ENCODE results near the gene KIF16B.

DNA sequence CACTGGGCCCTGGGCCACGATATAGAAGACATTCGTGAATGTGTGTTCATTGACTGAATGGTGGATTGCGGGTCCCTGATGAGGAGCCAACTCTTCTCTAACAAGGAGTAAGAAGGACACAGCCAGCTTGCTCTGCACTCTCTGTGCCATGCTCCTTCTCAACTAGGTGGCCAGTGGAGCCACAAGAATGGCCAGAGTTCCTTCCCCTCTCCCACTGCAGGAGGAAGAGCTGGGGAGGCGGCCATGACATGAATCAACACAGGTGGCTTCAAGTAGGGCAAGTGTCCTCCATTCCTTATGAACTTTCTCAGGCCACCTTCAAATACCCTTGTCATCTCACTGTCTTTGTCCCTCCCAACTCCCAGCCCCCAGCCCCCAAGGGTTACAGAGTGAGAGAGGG, 305.7 kb downstream of the KIF16B start:
- TF ChIP-seq YY1 (IDR thresholded peaks at IDR 0.05; ENCODE audit: insufficient read depth, insufficient replicate concordance, low read depth, low read length) (no peak), ZFX (CRISPR knock-in tag; IDR thresholded peaks at IDR 0.05; ENCODE audit: low read depth) (no peak), TCF12 (IDR thresholded peaks at IDR 0.05) (no peak), TCF12 (CRISPR knock-in tag; IDR thresholded peaks at IDR 0.05) (no peak), ZNF3 (CRISPR knock-in tag; IDR thresholded peaks at IDR 0.05) (no peak), AKAP8 (CRISPR knock-in tag; IDR thresholded peaks at IDR 0.05) (no peak), JUND (CRISPR knock-in tag; IDR thresholded peaks at IDR 0.05) (no peak), ELF1 (CRISPR knock-in tag; IDR thresholded peaks at IDR 0.05) (no peak), FOXK1 (CRISPR knock-in tag; IDR thresholded peaks at IDR 0.05; ENCODE audit: borderline replicate concordance, low read depth) (no peak)
- TF ChIP-seq, protein P1, sequence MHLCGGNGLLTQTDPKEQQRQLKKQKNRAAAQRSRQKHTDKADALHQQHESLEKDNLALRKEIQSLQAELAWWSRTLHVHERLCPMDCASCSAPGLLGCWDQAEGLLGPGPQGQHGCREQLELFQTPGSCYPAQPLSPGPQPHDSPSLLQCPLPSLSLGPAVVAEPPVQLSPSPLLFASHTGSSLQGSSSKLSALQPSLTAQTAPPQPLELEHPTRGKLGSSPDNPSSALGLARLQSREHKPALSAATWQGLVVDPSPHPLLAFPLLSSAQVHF (CRISPR knock-in tag; IDR thresholded peaks at IDR 0.05): no peak
- TF ChIP-seq, protein P2, sequence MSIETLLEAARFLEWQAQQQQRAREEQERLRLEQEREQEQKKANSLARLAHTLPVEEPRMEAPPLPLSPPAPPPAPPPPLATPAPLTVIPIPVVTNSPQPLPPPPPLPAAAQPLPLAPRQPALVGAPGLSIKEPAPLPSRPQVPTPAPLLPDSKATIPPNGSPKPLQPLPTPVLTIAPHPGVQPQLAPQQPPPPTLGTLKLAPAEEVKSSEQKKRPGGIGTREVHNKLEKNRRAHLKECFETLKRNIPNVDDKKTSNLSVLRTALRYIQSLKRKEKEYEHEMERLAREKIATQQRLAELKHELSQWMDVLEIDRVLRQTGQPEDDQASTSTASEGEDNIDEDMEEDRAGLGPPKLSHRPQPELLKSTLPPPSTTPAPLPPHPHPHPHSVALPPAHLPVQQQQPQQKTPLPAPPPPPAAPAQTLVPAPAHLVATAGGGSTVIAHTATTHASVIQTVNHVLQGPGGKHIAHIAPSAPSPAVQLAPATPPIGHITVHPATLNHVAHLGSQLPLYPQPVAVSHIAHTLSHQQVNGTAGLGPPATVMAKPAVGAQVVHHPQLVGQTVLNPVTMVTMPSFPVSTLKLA (IDR thresholded peaks at IDR 0.05): no peak
